Measurements from ENCODE around the gene DMXL1.

DMXL1 gene, protein sequence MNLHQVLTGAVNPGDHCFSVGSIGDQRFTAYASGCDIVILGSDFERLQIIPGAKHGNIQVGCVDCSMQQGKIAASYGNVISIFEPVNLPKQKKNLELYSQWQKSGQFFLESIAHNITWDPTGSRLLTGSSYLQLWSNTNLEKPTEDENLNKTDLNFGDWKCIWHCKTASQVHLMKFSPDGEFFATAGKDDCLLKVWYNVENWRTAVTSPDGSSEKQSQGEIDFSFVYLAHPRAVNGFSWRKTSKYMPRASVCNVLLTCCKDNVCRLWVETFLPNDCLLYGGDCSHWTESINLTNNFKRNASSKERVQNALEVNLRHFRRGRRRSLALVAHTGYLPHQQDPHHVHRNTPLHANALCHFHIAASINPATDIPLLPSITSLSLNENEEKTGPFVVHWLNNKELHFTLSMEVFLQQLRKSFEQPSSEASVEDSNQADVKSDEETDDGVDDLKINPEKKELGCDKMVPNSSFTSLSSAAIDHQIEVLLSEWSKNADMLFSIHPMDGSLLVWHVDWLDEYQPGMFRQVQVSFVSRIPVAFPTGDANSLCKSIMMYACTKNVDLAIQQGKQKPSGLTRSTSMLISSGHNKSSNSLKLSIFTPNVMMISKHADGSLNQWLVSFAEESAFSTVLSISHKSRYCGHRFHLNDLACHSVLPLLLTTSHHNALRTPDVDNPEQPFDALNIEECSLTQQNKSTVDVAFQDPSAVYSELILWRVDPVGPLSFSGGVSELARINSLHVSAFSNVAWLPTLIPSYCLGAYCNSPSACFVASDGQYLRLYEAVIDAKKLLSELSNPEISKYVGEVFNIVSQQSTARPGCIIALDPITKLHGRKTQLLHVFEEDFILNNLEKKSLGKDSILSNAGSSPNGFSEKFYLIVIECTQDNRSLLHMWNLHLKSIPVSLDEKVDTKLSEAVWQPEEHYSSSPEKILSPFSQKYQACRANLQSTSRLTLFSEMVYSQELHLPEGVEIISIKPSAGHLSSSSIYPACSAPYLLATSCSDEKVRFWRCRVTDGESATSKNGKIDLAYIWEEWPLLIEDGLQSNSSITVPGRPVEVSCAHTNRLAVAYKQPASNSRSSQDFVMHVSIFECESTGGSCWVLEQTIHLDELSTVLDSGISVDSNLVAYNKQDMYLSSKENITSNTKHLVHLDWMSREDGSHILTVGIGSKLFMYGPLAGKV (N-terminal part only)

DNA sequence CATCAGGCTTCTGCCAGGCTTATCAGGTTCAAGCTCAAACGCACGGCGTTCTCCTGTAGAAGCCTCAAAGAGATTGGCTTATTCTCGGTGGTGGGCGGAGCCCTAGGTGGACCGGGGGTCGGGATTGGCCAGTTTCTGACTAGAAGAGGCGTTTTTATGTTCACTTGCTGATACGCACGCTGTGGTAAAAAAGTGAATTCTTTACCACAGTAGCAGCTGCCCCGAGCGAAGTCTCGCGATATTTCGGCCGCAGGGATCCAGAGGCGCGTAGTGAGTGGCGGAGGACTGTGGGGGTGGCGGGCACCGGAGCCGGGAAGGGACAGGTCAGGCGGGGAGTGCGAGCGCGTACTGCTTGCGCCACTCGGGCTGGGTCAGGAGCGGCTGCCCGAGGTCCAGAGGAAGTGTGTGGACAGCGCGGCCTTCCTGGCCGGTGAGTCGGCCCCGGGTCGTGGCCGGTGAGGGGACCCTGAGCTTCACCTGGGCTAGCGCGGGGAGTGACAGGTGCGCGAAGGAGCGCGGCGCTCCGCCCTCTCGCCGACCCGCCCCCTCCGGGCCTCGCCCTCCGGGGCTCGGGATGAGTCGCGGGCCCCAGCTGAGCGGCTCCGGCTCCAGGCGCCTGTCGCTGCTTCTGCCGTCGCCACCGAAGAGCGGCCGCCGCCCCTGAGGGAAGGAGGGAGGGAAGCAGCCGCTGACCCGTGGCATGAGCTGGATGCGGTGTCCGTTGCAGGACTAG lies at the start of gene DMXL1:
Gene DMXL1, plus strand, starts transcription at position 260 of the 733 bp plus-strand sequence. CDS start 483 bp downstream, outside the sequence.
- DNase-seq (ENCODE audit: low read depth, low spot score): peak; percentile 99

- no peak for DNase-seq (ENCODE audit: low read depth, low spot score)
These were observed 49.6 kb upstream of the DMXL1 start for GRCh38 chr5:119021149-119021732.

GRCh38 chr5:119022017-119022745 lies 48.7 kb upstream of the DMXL1 start:
- peak; percentile 23 for DNase-seq (ENCODE audit: low read depth, low spot score)

DNA sequence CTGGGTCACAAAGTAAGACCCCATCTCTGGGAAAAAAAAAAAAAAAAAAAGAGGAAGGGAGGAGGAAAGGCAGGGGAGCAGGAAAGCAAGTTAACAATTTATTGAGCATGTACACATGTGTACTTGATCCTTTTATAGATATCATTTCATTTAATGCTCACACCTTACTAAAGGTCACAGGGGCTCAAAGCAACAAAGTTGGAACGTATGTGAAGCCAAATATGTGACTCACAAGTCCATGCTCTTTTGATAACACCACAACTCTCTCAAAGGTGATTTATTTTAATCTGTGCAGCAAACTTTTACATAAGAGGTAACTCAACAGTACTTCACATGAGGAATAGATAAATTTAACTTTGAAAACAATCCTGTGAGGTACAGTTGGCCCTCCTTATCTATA lies 48.1 kb upstream of the DMXL1 start:
- DNase-seq (ENCODE audit: low read depth, low spot score): no peak

- DNase-seq (ENCODE audit: low read depth, low spot score): no peak
These were observed 42.3 kb upstream of the DMXL1 start for GRCh38 chr5:119028575-119028974.

DNA sequence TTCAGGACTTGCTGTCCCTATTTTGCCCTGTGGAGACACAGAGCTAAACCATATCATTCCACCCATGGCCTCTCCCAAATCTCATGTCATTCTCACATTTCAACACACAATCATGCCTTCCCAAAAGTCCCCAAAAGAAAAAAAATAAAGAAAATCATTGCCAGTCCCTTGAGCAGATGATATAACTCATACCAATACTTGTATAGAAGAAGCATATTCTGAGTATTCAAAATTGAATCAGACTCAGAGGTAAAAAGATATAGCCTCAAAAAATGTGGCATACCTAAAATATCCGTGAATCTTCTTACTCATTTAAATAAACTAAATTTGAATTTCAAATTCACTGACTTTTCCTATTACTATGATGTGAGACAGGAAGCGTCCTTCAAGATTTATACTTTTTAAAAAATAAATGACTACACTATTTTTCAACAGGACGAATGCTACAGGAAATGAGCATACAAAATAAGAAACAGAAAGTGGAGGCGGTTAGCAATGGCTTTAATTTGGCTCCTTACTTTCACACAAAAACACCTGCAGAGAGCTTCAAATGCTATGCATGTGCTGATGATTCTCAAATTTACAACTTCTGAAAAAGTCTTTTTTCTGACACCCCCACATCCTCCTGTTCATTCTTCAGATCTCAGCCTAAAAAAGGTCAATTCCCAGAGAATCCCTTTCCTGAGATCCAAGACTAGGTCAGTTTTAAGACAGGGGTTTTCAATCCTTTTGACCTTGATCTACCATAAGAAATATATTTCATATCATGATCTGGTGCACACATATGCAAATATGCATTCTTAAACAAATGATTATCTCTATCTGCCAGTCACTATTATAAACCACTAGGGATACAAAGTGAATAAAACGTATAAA lies 39.6 kb upstream of the DMXL1 start:
- no peak for DNase-seq (ENCODE audit: low read depth, low spot score)

DNA sequence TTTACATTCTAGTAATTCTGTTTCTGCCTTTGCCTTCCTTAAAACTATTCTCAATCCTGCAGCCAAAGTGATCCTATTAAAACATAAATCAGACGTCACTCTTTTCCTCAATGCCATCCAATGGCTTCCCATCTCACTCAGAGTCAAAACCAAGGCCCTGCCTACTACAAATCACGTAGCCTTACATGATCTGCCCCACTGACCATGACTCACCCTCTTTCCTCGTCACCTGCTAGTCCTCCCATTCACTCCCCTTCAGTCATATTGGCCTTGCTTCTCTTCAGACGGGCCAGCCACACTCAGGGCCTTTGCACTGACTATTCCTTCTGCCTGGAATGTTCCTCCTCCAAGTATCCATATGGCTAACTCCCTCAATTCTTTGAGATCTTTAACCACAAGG lies 39.0 kb upstream of the DMXL1 start:
- no peak for DNase-seq (ENCODE audit: low read depth, low spot score)

DNA sequence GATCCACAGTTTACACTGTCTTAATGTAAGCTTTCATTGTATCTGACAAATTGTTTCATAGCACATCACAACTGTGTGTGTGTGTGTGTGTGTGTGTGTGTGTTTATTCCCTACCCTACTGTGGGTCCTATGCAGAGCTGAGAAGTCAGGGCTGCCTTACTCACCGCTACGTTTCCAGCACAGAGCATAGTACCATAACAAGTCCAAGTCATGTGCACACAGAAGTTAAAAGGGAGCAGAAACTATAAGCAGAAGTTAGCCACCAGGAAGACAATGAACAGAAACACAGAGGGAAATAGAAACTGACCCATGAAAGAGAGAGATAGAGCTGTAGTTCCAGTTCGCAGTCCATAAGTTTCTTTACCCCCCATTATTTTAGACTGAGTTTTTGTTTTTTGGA lies 38.2 kb upstream of the DMXL1 start:
- DNase-seq (ENCODE audit: low read depth, low spot score): no peak

DNA sequence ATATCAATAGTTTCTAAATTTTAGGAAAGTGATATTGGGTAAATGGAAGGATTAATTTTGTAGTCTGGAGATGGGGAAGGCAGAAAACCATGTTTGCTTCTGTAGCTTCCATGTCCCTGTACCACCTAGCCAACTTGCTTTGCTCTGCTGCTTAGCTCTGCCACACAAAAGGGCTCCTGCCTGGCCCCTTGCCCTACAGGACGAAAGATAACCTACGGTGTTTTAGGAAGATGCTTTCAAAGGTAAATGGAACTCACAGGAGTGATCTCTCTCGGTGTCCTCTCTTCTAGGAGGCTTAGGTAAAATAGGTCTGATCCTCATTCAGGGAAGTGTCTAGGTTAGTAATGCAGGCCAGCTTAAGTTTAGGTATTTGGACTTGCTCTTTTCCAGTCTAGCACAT lies 37.8 kb upstream of the DMXL1 start:
- no peak for DNase-seq (ENCODE audit: low read depth, low spot score)

DNA sequence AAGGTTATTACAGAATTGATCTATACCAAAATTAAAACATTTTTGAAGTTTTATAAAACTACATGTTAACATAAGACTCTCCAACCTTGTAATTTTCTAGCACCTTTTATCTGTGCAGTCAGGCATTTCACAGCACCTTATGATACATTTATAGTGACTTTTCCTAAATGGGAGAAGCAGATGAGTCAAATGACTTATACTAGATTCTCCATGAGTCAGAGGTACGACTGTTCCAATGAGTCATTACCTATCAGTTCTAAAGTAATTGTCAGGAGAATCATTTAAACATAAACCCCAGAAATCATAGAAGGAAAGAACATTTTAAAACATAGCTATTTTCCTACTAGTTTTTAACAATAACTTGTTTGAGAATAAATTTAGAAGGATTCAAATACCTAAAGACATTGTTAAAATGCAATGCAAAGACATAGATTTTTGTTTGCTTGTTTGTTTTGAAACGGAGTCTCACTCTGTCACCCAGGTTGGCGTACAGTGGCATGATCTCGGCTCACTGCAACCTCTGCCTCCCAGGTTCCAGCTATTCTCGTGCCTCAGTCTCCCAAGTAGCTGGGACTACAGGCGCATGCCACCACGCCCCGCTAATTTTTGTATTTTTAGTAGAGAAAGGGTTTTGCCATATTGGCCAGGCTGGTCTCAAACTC lies 34.7 kb upstream of the DMXL1 start:
- DNase-seq (ENCODE audit: low read depth, low spot score): no peak

DNA sequence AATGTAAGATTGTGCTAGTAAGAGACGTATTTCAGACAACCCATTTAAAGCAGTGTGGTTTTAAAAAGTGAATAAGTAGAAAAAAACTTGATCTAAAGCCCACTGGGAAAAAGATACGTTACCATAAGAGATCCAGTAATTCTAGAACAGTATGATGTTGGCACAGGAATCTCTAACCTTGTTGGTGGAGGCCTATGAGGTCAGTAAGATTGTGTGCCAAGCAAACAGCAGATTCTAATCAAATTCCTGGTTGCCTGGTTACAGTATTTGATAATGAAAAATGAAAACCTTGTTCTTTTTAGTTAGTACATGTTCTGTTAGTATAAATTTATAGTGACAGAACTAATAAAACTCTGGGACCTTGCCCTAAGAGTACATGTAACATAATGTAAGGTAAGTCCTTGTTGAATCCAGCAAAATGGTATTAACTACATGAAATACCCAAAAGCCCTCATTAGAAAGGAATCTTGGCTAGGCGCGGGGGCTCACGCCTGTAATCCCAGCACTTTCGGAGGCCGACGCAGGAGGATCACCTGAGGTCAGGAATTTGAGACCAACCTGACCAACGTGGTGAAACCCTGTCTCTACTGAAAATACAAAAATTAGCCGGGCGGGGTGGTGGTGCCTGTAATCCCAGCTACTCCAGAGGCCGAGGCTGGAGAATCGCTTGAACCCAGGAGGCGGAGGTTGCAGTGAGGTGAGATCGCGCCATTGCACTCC lies 33.2 kb upstream of the DMXL1 start:
- no peak for DNase-seq (ENCODE audit: low read depth, low spot score)

GRCh38 chr5:119048246-119048645 lies 22.6 kb upstream of the DMXL1 start:
- DNase-seq (ENCODE audit: low read depth, low spot score): no peak

DNA sequence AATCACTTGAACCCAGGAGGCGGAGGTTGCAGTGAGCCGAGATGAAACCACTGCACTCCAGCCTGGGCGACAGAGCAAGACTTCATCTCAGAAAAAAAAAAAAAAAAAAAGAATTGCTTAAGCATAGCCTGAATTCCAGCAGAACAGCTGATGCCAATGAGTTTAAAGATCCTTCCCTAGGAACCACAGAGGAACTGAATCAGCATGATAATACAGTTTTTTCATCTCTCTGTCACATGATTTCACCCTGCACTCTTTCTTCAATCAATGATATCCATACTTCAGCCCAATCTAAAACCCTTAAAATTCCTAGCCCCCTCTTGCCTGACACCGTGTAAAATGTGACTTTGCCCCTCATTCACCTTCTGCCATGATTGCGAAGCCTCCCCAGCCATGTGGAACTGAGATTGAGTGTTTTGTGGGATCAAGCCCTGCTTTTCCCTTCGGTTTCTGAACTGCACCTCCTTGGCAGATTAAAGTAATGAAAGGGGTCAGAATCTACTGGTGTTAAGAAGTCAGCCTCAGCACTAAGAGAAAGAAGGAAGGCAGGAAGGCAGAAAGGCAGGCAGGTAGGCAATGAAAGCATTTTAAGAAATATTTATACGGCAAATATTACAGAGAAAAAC lies 20.9 kb upstream of the DMXL1 start:
- no peak for DNase-seq (ENCODE audit: low read depth, low spot score)

DNA sequence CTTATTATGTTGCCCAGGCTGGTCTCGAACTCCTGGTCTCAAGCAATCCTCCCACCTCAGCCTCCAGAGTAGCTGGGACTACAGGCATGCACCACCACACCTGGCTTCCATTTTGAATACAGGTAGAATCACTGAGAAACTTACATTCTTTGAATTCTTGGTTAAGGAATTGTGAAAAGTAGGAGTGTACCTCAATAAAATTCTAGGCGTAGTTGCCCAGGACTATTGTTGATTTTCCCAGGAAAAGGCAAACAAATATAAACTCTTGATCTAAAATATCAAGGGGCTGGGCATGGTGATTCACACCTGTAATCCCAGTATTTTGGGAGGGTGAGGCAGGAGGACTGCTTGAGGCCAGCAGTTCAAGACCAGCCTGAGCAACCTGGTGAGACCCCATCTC lies 16.8 kb upstream of the DMXL1 start:
- no peak for DNase-seq (ENCODE audit: low read depth, low spot score)

DNA sequence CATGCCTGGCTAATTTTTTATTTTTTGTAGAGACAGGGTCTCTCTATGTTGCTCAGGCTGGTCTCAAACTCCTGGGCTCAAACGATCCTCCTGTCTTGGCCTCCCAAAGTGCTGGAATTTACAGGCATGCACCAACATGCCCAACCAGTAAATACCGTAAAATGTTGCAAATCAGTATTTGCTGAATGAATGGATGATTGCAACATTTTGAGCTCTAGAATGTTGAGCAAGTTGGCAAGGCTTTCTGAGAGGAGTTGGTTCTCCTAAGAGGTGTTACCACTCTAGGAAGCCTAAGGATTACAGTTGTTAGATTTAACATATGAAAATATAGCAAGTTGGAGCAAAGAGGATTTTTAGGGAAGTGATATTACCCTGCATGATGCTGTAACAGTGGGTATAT lies 15.6 kb upstream of the DMXL1 start:
- DNase-seq (ENCODE audit: low read depth, low spot score): no peak

GRCh38 chr5:119058979-119059529 lies 11.8 kb upstream of the DMXL1 start:
- no peak for DNase-seq (ENCODE audit: low read depth, low spot score)

DNA sequence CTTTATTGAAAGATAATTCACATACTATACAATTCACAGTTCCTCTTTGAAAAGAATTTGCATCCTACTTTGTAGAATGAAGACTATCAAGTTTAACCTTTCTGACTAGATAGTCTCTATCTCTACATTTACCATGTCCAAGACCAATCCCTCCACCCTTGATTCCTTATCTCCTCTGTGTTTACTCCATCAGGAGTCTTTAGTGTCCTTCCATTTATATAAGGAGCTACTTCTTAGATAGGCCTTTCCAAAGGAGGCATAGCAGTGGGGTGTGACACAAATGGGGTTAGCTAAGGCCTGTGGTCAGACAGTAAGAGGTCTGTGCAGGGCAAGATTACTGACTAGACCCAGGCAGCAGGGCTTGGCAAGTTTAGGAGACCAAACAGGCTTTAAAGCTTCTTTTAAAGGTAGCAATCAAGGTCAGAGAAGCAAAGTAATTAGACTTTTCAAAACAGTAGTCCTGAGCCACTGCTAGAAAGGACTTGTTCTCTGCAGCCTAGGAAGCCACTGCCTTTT lies 11.1 kb upstream of the DMXL1 start:
- no peak for DNase-seq (ENCODE audit: low read depth, low spot score)

Data from ELF-1 (cell line).